TTC549 (cell line): Measurements from ENCODE around the gene EIF5.

Experiments used
- FAIRE-seq: peaks from 2 replicates; lab custom pipeline; 2012; peaks lifted over from hg19 to GRCh38; lab: Jason Lieb, UNC

The EIF5 gene

GRCh38 chr14:103372017-103372416, 38.0 kb downstream of the EIF5 start:
- no peak for FAIRE-seq

- FAIRE-seq: no peak
These were observed 38.7 kb downstream of the EIF5 start for GRCh38 chr14:103372552-103373304.

DNA sequence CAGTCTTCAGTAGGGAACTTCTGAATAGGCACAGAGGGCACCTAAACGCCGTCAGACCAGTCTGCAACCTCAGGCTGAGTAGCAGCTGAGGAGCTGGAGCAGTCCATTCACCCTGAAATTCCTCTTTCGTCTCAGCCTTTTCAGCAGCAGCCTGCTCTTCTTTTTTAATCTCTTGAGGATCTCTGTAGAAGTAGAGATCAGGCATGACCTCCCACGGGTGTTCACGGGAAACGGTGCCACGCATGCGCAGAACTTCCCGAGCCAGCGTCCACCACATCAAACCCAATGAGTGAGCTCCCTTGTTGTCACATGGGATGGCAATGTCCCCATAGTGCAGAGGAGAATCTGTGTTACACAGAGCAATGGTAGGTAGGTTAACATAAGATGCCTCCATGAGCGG, 40.1 kb downstream of the EIF5 start:
- FAIRE-seq: no peak

DNA sequence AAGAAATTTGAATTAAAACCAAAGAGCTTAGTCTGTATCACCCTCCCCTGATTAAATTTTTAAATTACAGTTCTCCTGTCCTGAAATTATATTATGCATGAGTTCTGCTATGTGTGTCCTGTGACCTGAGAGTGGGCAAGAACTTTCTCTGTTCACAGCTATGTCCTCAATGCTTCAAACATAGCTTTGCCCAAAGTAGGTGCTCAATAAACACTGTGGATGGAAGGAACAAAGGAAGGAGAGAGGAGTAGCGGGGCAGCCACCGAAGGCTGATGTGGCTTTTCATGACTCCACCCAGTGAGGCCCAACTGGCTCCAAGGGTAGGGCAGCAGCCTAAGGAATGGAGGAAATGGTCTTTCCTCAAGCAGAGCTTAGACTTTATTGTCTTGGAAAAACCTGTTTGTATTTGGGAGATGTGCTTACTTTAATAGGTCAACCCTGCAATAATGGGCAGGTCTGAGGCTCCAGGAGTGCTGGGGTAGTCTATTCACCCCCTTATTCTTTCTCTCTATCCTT, 43.5 kb downstream of the EIF5 start:
- no peak for FAIRE-seq

DNA sequence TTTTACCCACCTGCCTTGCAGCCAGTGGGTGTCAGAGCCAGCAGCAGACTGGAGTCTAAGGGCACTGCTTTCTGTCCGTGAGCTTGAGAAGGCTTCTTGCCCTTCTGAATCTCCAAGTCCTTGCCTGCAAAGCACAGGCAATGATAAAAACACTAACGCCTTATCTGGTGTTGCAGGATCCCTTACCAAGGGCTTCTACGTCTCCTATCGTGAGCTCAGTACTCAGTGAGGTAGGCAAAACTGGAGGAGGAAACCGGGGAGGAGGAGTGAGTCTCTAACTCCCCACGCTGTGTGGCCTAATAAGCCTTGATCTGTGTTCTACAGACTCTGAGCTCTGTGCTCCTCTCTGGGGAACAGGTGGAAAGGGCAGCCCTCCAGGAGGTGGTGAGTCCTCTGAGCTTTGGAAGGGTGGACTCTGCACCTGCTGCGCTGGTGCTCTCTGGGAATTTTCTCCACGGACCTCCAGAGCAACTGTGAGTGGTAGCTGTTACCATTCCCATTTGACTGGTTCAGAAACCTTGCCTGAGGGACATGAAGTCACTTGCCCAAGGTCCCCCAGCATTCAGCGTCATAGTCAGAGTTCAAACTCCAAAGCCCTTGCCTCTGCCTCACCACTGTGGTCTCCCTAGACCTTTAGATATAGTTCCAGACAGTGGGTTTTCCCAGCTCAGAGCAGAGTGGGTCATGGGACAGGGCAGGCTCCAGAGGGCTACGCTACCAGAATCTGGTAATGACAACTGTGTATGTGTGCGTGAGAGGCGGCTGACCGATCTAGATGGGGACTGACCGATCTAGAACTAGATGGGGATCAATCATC, 44.2 kb downstream of the EIF5 start:
- no peak for FAIRE-seq

GRCh38 chr14:103380719-103381377, 46.8 kb downstream of the EIF5 start:
- FAIRE-seq: no peak

GRCh38 chr14:103382376-103382775, 48.3 kb downstream of the EIF5 start:
- FAIRE-seq: no peak

GRCh38 chr14:103384450-103385151, 50.6 kb downstream of the EIF5 start:
- FAIRE-seq: no peak

GRCh38 chr14:103385152-103385928, 51.3 kb downstream of the EIF5 start, which contains the start of gene MARK3:
TSS of gene MARK3 (plus strand) at chr14:103385415. CDS start at chr14:103386030, 615 bp downstream.
- peak; percentile 57 for FAIRE-seq

DNA sequence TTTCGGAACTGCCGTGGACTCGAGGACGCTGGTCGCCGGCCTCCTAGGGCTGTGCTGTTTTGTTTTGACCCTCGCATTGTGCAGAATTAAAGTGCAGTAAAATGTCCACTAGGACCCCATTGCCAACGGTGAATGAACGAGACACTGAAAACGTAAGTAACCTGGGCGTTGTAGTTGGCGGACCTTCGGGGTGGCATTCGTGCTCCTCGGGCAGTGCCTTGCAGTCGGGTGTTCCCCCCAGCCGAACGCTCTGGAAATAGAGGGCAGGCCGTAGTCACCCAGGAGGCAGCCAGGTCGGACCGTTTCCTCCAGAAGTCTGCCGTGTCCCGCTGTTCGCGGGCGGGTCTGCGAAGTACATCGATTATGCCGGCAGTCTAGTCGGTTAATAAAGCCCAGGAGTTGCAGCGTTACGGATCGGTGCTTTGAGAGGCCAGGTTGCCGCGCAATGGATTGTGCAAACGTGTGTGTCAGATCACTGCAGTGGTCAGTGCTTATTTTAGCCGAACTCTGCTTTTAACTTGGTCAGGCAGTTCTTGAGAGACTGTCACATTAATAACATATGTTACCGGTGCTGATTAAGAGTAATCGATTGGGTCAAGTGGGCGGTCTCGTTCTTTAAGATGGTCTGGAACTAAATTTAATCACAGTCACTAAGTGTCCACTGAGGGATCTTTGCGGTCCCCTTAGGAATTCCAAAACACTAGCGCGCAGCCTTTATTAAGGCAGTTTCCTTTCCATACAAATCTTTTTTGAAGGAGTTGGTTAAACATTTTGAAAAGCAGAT, 52.1 kb downstream of the EIF5 start:
- no peak for FAIRE-seq

DNA sequence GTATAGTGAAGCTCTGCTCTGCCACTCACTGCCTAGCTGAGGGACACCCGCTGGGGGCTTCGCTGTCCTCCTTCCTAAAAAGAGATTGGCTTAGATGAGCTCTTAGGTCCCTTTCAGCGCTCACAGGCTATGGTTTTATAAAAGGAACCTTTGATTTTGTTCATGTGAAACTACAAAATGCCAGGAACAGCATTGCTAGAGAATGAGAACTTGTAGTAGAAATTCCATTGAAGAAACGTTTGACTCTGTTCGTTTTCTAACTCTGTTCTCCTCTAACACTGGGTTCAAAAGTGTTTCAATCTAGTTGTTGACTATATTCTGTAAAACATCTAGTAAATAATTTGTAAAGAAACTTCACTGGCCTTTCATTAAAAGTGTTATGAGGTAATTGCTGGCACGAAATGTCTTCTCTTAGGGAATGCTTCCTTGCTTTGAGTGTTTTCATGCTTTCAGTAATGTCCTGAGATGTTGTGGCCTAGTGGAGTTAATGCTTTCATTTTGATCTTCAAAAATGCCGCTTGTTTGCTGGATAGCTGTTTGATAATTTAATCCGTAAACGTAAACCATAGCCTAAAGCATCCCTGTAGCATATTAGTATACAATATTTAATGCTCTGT, 52.8 kb downstream of the EIF5 start:
- no peak for FAIRE-seq

- no peak for FAIRE-seq
These were observed 54.6 kb downstream of the EIF5 start for GRCh38 chr14:103388664-103389063.

- FAIRE-seq: no peak
These were observed 56.6 kb downstream of the EIF5 start for GRCh38 chr14:103390605-103391004.

DNA sequence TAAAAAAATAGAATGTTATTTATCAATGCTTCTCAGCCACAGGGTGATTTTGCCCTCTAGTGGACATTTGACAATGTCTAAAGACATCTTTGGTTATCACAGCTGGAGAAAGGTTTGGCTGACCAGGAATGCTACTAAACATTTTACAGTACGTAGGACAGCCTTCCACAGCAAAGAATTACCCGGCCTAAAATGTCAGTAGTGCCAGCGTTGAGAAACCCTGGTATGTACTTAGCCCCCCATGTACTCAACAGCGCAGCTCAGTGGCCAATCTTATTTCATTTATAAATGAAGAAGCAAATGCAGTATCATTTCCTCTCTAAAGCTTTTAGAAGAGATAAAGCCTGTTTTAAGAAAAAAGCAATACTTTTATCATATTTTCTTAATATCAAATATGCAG, 57.0 kb downstream of the EIF5 start:
- peak; percentile 87 for FAIRE-seq

DNA sequence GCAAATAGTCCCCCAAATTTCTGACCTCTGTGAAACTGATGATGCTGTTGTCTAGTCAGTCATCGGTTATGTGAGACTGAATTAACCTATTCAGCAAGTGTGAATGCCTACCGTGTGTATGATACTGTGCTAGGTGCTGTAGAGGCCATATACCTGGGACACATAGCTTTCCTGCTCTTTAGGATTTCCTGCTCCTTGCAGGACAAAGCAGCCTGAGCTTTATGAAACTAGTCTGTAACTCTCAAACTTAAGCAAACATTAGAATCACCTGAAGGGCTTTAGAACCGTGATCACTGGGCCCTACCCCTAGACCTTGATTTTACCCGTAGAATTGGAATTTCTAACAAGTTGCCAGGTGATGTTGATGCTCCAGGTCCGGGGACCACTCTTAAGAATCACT, 58.1 kb downstream of the EIF5 start:
- FAIRE-seq: no peak

- no peak for FAIRE-seq
These were observed 58.5 kb downstream of the EIF5 start for GRCh38 chr14:103392572-103392971.

GRCh38 chr14:103393070-103393469, 59.0 kb downstream of the EIF5 start:
- FAIRE-seq: no peak

GRCh38 chr14:103393676-103394626, 59.9 kb downstream of the EIF5 start:
- FAIRE-seq: no peak
